Stimulated activated CD4-positive, alpha-beta T cell treated with anti-CD3 and anti-CD28 coated beads, Interleukin-4, amount 100 ng/mL, for 4 hours (primary cell): ENCODE data around the gene RSPH9.
"Not testable (repeated sequence)": the region's sequence is repeated elsewhere in the genome, so short reads cannot be mapped to it uniquely, and the experiment has no call there.

Source experiments
- DNase-seq, 2 experiments: peaks; one replicate each; pipeline ENCODE4 v3.0.0-alpha.2; 2020

RSPH9 gene

GRCh38 chr6:43629505-43630300 lies 15.1 kb upstream of the RSPH9 start:
- DNase-seq: peak; percentile 73 to 83

DNA sequence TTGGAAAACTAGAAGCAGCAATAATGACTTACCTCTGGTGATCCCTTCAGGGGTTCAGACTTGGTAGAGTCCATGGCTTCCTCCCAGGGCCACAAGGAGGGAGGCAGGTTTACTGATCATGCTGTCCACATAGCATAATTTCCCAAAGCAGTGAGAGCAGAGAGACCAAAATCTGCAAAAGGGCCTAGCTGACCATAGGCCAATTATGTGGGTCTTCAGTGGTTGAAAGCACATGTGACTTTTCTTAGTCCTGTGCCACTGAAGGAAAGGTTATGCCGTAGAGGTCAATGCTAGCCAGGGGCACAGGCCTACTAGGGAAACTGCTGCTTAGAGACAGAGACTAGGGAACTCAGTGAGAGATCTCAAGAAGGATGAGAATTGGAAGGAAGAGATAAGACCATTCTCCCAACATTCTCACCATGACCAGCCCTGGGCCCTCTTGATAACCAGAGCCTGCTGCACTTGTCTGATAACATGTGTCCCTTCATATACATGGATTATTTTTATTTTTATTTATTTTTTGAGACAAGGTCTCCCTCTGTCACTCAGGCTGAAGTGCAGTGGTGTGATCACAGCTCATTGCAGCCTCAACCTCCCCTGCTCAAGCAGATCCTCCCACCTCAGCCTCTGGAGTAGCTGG lies 13.7 kb upstream of the RSPH9 start:
- no peak for DNase-seq

DNA sequence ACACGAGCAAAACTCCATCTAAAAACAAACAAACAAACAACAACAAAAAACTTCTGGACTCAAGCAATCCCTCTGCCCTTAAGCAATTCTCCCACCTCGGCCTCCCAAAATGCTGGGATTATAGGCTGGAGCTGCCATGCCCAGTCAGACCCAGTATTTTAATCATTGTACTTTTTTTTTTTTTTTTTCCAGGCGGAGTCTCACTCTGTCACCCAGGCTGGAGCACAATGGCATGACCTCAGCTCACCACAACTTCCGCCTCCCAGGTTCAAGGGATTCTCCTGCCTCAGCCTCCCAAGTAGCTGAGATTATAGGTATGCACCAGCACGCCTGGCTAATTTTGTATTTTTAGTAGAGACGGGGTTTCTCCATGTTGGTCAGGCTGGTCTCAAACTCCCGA lies 11.8 kb upstream of the RSPH9 start:
- DNase-seq: not testable (repeated sequence)

- DNase-seq: no peak
Observed at GRCh38 chr6:43634702-43635303, 10.0 kb upstream of the RSPH9 start.

GRCh38 chr6:43635387-43636307 lies 9.2 kb upstream of the RSPH9 start, which contains the start of gene MAD2L1BP:
TSS of gene MAD2L1BP (plus strand) at chr6:43635840. CDS start at chr6:43635876, 36 bp downstream.
- peak; percentile 81 to 87 for DNase-seq

- DNase-seq: no peak
Observed at GRCh38 chr6:43636308-43636659, 8.6 kb upstream of the RSPH9 start.

DNA sequence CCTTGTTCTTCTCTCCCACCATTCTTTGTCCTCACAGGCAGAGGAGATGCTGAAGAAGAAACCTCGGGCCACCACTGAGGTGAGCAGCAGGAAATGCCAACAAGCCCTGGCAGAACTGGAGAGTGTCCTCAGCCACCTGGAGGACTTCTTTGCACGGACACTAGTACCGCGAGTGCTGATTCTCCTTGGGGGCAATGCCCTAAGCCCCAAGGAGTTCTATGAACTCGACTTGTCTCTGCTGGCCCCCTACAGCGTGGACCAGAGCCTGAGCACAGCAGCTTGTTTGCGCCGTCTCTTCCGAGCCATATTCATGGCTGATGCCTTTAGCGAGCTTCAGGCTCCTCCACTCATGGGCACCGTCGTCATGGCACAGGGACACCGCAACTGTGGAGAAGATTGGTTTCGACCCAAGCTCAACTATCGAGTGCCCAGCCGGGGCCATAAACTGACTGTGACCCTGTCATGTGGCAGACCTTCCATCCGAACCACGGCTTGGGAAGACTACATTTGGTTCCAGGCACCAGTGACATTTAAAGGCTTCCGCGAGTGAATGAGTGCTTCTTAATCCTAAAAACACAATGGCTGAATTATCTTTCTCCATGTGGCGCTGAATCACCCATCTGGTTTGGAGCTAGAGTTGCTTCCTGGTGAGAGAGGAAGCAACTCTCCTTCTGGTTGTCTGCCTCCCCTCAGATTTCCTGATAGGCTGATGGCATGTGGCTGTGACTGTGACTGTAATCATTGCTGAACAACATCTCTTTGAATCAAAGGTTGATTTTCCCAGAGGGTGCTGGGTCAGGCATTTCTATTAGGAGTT lies 4.6 kb upstream of the RSPH9 start:
- no peak for DNase-seq

- DNase-seq: no peak
Observed at GRCh38 chr6:43645613-43645964, 753 bp downstream of the RSPH9 start.

DNA sequence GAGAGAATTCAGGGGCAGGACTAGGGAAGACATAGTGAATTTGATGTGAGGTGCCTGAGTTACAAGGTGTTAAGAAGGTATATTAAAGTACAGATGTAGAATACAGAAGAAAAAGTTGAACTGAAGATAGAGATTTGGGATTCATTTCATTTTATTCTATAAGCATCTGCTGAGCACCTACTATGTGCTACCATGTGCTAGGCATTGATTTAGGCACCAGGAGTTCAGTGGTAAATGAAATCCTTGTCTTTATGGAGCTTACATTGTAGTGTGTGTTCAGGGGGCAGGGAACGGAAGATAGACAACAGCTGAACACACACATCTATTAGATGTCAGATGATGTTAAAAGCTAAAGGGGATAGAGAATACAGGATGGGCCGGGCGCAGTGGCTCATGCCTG lies 2.8 kb downstream of the RSPH9 start:
- DNase-seq: no peak

DNA sequence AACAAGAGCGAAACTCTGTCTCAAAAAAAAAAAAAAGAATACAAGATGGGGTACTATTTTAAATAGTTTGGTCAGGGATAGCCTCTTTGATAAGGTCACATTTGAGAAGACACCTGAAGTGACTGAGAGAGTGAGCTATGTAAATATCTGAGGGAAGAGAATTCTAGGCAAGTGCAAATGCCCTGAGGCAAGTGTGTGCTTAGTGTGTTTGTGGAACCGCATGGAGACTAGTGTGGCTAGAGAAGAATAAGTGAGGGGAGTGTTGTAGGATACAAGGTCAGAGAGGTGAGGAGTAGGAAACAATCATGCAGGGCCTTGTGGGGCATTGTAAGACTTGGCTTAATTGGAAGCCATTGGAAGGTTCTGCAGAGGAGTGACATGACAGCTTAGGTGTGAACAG lies 3.4 kb downstream of the RSPH9 start:
- no peak for DNase-seq

DNA sequence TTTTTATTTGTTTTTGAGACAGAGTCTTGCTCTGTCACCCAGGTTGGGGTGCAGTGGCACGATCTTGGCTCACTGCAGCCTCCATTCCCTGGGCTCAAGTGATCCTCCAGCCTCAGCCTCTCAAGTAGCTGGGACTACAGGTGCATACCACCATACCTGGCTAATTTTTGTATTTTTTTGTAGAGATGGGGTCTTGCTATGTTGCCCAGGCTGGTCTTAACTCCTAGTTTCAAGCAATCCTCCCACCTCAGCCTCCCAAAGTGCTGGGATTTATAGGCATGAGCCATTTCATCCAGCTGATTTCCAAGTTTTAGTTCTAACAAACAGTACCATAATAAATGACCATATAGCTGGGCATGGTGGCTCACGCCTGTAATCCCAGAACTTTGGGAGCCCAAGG lies 8.0 kb downstream of the RSPH9 start:
- not testable (repeated sequence) for DNase-seq

DNA sequence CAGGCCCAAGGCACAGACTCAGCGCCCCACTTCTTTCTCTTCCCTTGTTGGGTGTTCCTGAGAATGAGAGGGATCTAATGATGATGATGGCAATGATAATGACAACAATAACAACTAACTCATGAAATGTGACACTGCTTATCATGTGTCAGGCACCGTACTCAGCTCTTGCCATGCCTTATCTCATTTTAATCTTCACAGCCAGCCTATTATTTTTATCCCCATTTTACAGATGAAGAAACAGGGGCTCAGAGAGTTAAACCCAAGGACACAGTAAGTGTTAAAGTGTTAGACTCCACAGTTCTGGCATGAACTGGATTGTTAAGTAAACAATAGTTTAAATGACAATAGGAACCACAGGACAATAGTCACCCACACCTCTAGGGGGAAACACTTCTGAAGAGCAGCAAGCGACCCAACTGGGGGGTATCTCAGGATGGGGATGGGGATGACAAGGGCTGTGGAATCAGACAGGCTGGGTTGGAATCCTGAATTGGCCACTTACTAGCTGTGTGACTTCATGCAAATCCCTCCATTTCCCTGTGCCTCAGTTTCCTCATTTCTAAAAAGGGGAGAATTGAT lies 12.5 kb downstream of the RSPH9 start:
- DNase-seq: no peak

DNA sequence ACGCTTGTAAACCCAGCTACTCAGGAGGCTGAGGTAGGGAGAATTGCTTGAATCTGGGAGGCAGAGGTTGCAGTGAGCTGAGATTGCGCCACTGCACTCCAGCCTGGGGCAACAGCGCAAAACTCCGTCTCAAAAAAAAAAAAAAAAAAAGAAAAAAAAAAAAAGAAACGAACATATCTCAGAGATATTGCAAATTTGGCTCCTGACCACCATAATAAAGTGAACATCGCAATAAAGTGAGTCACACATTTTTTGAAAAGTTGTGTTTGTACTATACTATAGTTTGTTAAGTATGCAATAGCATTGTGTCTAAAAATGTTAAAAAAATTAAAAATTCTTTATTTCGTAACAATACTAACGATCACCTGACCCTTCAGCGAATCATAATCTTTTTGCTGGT lies 13.3 kb downstream of the RSPH9 start:
- no peak for DNase-seq

DNA sequence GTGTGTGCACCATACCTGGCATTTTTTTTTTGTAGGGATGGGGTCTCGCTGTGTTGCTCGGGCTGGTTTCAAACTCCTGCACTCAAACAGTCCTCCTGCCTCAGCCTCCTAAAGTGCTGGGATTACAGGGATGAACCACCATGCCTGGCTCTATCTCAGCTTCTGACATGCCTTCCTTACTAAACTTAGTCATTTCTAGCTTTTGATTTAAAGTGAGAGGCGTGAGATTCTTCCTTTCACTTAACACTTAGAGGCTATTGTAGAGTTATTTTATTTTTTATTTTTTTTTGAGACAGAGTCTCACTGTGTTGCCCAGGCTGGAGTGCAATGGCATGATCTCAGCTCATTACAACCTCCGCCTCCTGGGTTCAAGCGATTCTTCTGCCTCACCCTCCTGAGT lies 18.1 kb downstream of the RSPH9 start:
- not testable (repeated sequence) for DNase-seq

- DNase-seq: no peak
Observed at GRCh38 chr6:43665376-43665775, 20.5 kb downstream of the RSPH9 start.

- no peak for DNase-seq
Observed at GRCh38 chr6:43666196-43666920, 21.5 kb downstream of the RSPH9 start.

- DNase-seq: peak; percentile 73 to 83
Observed at GRCh38 chr6:43667245-43668150, 22.7 kb downstream of the RSPH9 start.

DNA sequence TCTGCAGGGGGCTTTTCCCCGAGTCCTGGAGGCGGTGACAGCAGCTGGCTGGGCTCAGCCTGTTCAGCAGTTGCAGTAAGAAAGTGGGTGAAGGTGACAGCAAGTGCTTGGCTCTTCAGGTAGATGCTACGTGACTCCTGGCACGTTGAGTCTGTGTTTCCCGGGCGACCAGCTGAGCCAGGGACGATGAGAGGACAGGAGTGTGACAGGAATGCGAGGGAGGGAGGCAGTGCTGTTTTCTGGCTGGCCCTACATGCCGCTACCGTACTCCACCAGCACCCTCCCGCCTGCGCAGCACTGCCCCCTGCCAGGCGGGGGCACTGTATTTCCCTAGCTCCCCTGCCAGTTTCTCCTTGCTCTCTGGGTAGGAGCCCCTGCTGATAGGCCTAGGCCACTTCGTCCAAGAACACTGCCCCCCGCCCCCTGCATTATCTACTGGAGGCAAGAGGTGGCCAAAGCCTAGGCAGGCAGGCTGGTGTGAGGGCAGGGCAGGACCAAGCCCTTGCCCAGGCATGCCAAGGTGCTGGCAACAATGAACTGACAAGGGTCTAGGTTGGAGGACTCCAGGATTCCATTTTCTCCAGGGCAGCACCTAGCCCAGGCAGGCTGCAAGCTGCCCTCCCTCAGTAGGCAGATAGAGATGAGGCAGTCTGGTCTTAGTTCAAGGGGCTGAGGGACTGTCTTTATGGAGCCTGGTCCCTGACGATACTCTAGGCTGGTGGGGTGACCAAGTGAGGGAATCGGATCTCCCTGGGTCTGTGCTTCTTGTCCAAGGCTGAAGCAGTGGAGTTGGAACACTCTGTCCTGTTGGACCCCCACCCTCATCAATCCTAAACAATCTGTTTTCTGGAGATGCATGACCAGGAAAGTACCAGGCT lies 23.6 kb downstream of the RSPH9 start:
- DNase-seq: peak; percentile 9 to 45
